ENCODE results near the gene ARHGAP5.

Gene ARHGAP5

DNA sequence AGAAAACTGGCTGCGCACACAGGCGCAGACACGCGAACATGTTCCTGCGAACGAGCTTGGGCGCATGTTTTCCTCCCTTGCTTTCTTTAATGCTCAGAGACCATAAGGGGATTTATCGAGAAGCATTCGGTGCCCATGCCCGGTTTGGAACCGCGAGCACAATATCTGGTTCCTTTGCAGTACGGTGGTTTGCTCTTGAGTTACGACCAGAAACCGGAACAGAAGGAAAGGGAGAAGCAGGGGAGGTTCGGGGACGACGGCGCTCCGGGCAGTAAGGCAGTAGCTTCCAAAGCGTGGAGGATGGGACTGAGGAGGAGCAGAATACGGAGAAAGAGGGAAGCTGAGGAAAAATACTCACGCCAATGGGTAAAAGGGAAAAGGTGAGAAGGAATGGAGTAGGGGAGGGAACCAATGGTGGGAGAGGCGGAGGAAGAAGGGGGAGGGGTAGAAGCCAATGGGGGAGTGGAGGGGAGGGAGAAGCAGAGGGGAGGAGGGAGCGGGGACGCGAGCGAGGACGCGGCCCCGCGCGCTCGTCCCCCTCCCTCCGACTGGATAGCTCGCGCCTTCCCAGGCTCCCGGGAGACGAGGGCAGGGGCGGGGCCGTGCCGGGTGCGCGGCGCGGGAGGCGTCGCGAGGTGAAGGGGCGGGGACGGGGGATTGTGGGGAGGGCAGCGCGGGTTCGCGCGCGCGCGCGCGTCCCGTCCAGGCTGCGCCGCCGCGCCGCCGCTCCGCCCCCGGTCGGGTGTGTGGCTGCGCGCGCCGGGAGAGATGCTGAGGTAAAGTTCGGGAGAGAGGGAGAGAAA lies 625 bp upstream of the ARHGAP5 start:
- Histone ChIP-seq H3K36me3 (ENCODE audit: control insufficient read depth, insufficient read depth, low read length) (no peaks in the 10 kb centered on the region), H3K9me3 (ENCODE audit: control insufficient read depth, low read length) (no peaks in the 10 kb centered on the region), H3K4me1 (ENCODE audit: control insufficient read depth, insufficient read depth, low read length, poor library complexity, severe bottlenecking) (no peaks in the 10 kb centered on the region), H3K27ac (ENCODE audit: low read depth, low read length, severe bottlenecking) (peak overlapping the region; percentile 97), H3K4me3 (ENCODE audit: extremely low read depth, insufficient read depth, low read length, poor library complexity, severe bottlenecking) (peak overlapping the region; percentile 93)
- WGBS, 2 experiments (ENCODE audit: insufficient coverage in 2 of 2) = 0% methylated on average over 23 to 55 of the region's 76 CpGs

- 0 to 1% methylated on average over 6 to 9 of the region's 28 CpGs for WGBS, 2 experiments (ENCODE audit: insufficient coverage in 2 of 2)
- H3K4me3 ChIP-seq (ENCODE audit: extremely low read depth, insufficient read depth, low read length, poor library complexity, severe bottlenecking) = peak overlapping the region; percentile 93
- H3K36me3 ChIP-seq (ENCODE audit: control insufficient read depth, insufficient read depth, low read length) = peaks cover 5% of the 10 kb centered on the region
- peaks cover 7% of the 10 kb centered on the region for H3K4me1 ChIP-seq (ENCODE audit: control insufficient read depth, insufficient read depth, low read length, poor library complexity, severe bottlenecking)
- H3K9me3 ChIP-seq (ENCODE audit: control insufficient read depth, low read length) = no peaks in the 10 kb centered on the region
- peak overlapping the region; percentile 92 for H3K27ac ChIP-seq (ENCODE audit: low read depth, low read length, severe bottlenecking)
These were observed 1.1 kb downstream of the ARHGAP5 start for GRCh38 chr14:32078023-32078857.

DNA sequence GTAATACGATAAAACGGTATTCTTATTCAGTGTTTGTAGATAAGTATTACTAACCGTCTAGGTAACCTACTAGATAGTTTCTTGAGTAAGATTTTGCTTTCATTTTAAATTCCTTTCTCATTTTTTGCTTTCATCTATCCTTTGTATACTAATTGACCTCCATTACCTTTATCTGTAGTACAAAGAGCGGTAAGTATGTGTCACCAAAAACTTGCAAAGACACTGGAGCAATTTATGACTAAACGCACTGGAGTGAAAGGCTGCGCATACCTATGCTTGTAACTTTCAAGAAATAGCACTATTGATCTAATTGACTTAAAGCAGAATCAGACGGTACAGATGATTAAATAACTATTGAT lies 1.7 kb downstream of the ARHGAP5 start:
- no peaks in the 10 kb centered on the region for H3K9me3 ChIP-seq (ENCODE audit: control insufficient read depth, low read length)
- WGBS, 2 experiments (ENCODE audit: insufficient coverage in 2 of 2) = 33 to 60% methylated on average over 1 of the region's 7 CpGs
- H3K36me3 ChIP-seq (ENCODE audit: control insufficient read depth, insufficient read depth, low read length) = peaks cover 5% of the 10 kb centered on the region
- H3K27ac ChIP-seq (ENCODE audit: low read depth, low read length, severe bottlenecking) = peak overlapping the region; percentile 92
- H3K4me3 ChIP-seq (ENCODE audit: extremely low read depth, insufficient read depth, low read length, poor library complexity, severe bottlenecking) = peak overlapping the region; percentile 93
- H3K4me1 ChIP-seq (ENCODE audit: control insufficient read depth, insufficient read depth, low read length, poor library complexity, severe bottlenecking) = peaks cover 7% of the 10 kb centered on the region

- peaks cover 7% of the 10 kb centered on the region for H3K4me1 ChIP-seq (ENCODE audit: control insufficient read depth, insufficient read depth, low read length, poor library complexity, severe bottlenecking)
These were observed 2.2 kb downstream of the ARHGAP5 start for GRCh38 chr14:32079264-32079663.

GRCh38 chr14:32080001-32080510 lies 3.0 kb downstream of the ARHGAP5 start:
- no peaks in the 10 kb centered on the region for H3K9me3 ChIP-seq (ENCODE audit: control insufficient read depth, low read length)

More at GRCh38 chr14:32079264-32079663, 2.2 kb downstream of the ARHGAP5 start:
- Histone ChIP-seq H3K9me3 (ENCODE audit: control insufficient read depth, low read length) (no peaks in the 10 kb centered on the region), H3K27ac (ENCODE audit: low read depth, low read length, severe bottlenecking) (peak overlapping the region; percentile 92), H3K4me3 (ENCODE audit: extremely low read depth, insufficient read depth, low read length, poor library complexity, severe bottlenecking) (peak overlapping the region; percentile 93), H3K36me3 (ENCODE audit: control insufficient read depth, insufficient read depth, low read length) (peaks cover 5% of the 10 kb centered on the region)
- WGBS, 2 experiments (ENCODE audit: insufficient coverage in 2 of 2) = 67% methylated on average over 1 of the region's 4 CpGs; no CpG with 5 or more reads in 1 of the 2 experiments

DNA sequence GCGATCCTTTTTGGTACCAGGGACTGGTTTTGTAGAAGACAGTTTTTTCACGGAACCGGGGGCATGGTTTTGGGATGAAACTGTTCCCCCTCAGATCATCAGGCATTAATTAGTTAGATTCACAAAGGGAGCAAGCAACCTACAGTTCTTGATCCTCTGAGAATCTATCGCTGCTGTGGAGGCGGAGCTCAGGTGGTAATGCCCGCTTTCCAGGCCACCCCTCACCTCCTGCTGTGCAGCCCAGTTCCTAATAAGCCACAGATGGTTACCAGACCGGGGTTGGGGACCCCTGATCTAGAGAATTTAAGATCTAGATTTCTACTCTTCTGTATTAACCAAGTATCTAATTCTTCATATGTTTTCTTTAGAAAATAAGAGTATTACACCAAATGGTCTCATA lies 4.8 kb downstream of the ARHGAP5 start:
- Histone ChIP-seq H3K4me3 (ENCODE audit: extremely low read depth, insufficient read depth, low read length, poor library complexity, severe bottlenecking) (no peak overlapping the region), H3K36me3 (ENCODE audit: control insufficient read depth, insufficient read depth, low read length) (peaks cover 14% of the 10 kb centered on the region), H3K27ac (ENCODE audit: low read depth, low read length, severe bottlenecking) (no peak overlapping the region), H3K9me3 (ENCODE audit: control insufficient read depth, low read length) (no peaks in the 10 kb centered on the region), H3K4me1 (ENCODE audit: control insufficient read depth, insufficient read depth, low read length, poor library complexity, severe bottlenecking) (peaks cover 21% of the 10 kb centered on the region)
- WGBS, 2 experiments (ENCODE audit: insufficient coverage in 2 of 2) = 80 to 86% methylated on average over 2 to 3 of the region's 7 CpGs

More at GRCh38 chr14:32080001-32080510, 3.0 kb downstream of the ARHGAP5 start:
- Histone ChIP-seq H3K27ac (ENCODE audit: low read depth, low read length, severe bottlenecking) (no peak overlapping the region), H3K36me3 (ENCODE audit: control insufficient read depth, insufficient read depth, low read length) (peaks cover 13% of the 10 kb centered on the region), H3K4me3 (ENCODE audit: extremely low read depth, insufficient read depth, low read length, poor library complexity, severe bottlenecking) (peak overlapping the region; percentile 93), H3K4me1 (ENCODE audit: control insufficient read depth, insufficient read depth, low read length, poor library complexity, severe bottlenecking) (peaks cover 12% of the 10 kb centered on the region)
- no CpG with 5 or more reads among the region's 1 CpG for WGBS, 2 experiments (ENCODE audit: insufficient coverage in 2 of 2)

DNA sequence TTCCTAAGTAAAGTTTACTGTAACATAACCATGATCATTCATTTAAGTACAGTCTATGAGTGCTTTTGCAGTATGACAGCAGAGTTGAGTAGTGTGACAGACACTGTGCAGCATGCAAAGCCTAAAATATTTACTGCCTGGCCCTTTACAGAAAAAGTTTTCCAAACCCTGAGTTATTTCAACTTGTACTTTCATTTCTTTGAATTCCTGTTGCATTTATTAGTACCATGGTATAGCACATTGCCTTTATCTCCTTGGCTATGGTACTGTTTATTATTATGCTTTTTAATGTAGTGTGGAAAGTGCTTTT lies 6.2 kb downstream of the ARHGAP5 start:
- no peak overlapping the region for H3K27ac ChIP-seq (ENCODE audit: low read depth, low read length, severe bottlenecking)
- H3K4me3 ChIP-seq (ENCODE audit: extremely low read depth, insufficient read depth, low read length, poor library complexity, severe bottlenecking) = no peak overlapping the region
- H3K36me3 ChIP-seq (ENCODE audit: control insufficient read depth, insufficient read depth, low read length) = peaks cover 14% of the 10 kb centered on the region
- no peaks in the 10 kb centered on the region for H3K9me3 ChIP-seq (ENCODE audit: control insufficient read depth, low read length)
- H3K4me1 ChIP-seq (ENCODE audit: control insufficient read depth, insufficient read depth, low read length, poor library complexity, severe bottlenecking) = peaks cover 21% of the 10 kb centered on the region

- no peak overlapping the region for H3K4me3 ChIP-seq (ENCODE audit: extremely low read depth, insufficient read depth, low read length, poor library complexity, severe bottlenecking)
- H3K36me3 ChIP-seq (ENCODE audit: control insufficient read depth, insufficient read depth, low read length) = peaks cover 14% of the 10 kb centered on the region
- no peaks in the 10 kb centered on the region for H3K9me3 ChIP-seq (ENCODE audit: control insufficient read depth, low read length)
- no peak overlapping the region for H3K27ac ChIP-seq (ENCODE audit: low read depth, low read length, severe bottlenecking)
- H3K4me1 ChIP-seq (ENCODE audit: control insufficient read depth, insufficient read depth, low read length, poor library complexity, severe bottlenecking) = peaks cover 21% of the 10 kb centered on the region
These were observed 6.7 kb downstream of the ARHGAP5 start for GRCh38 chr14:32083789-32084188.

- H3K9me3 ChIP-seq (ENCODE audit: control insufficient read depth, low read length) = no peaks in the 10 kb centered on the region
- no peak overlapping the region for H3K4me3 ChIP-seq (ENCODE audit: extremely low read depth, insufficient read depth, low read length, poor library complexity, severe bottlenecking)
- no peak overlapping the region for H3K27ac ChIP-seq (ENCODE audit: low read depth, low read length, severe bottlenecking)
- peaks cover 21% of the 10 kb centered on the region for H3K4me1 ChIP-seq (ENCODE audit: control insufficient read depth, insufficient read depth, low read length, poor library complexity, severe bottlenecking)
- H3K36me3 ChIP-seq (ENCODE audit: control insufficient read depth, insufficient read depth, low read length) = peaks cover 17% of the 10 kb centered on the region
- 100% methylated on average over 2 of the region's 3 CpGs for WGBS, 2 experiments (ENCODE audit: insufficient coverage in 2 of 2)
These were observed 8.2 kb downstream of the ARHGAP5 start for GRCh38 chr14:32085182-32085844.

DNA sequence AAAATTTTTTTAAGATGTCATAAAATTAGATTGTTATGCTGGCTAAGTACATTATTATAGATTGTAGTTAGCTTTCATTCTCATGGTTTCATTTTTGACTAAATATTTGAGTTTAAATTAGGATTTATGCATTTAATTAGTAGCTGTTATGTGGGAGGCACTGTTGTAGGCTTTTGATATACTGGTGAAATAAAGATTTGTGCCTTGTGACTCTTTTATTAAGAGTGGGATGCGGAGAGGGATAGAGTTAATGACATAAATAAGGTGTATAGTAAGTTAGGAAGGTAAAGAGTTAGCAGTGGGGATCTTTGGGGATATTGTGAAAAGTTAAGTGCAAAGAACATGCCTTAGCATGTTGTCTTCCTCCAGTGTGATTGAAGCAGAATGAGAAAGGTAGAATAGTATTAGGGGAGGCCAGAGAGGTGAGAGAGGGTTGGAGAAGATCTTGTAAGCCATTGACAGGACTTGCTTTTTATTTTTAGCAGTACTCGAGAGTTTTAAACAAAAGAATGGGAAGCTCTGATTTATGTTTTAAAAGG lies 8.8 kb downstream of the ARHGAP5 start:
- WGBS, 2 experiments (ENCODE audit: insufficient coverage in 2 of 2) = 59 to 86% methylated on average over 1 to 2 of the region's 2 CpGs
- H3K9me3 ChIP-seq (ENCODE audit: control insufficient read depth, low read length) = no peaks in the 10 kb centered on the region
- no peak overlapping the region for H3K4me3 ChIP-seq (ENCODE audit: extremely low read depth, insufficient read depth, low read length, poor library complexity, severe bottlenecking)
- peaks cover 21% of the 10 kb centered on the region for H3K4me1 ChIP-seq (ENCODE audit: control insufficient read depth, insufficient read depth, low read length, poor library complexity, severe bottlenecking)
- peak overlapping the region; percentile 10 for H3K27ac ChIP-seq (ENCODE audit: low read depth, low read length, severe bottlenecking)
- peaks cover 22% of the 10 kb centered on the region for H3K36me3 ChIP-seq (ENCODE audit: control insufficient read depth, insufficient read depth, low read length)
